ENCODE data around the gene SLC25A41.

The SLC25A41 gene

GRCh38 chr19:6433663-6434062 lies at the start of gene SLC25A41:
Gene SLC25A41 (minus strand): TSS chr19:6433763. CDS start chr19:6433693, 70 bp downstream.
- DNase-seq (ENCODE audit: low read depth) = no peak

GRCh38 chr19:6483235-6483634 lies 49.7 kb upstream of the SLC25A41 start:
- DNase-seq (ENCODE audit: low read depth) = no peak

- no peak for DNase-seq (ENCODE audit: low read depth)
These were observed 48.8 kb upstream of the SLC25A41 start for GRCh38 chr19:6482343-6482686.

- DNase-seq (ENCODE audit: low read depth) = no peak
These were observed 48.2 kb upstream of the SLC25A41 start, which contains the start of gene DENND1C for GRCh38 chr19:6481541-6482342. Gene DENND1C (minus strand): TSS chr19:6481787. CDS start chr19:6481695, 92 bp downstream.

- no peak for DNase-seq (ENCODE audit: low read depth)
These were observed 47.4 kb upstream of the SLC25A41 start for GRCh38 chr19:6480848-6481415.

GRCh38 chr19:6479836-6480398 lies 46.4 kb upstream of the SLC25A41 start:
- DNase-seq (ENCODE audit: low read depth) = no peak

- DNase-seq (ENCODE audit: low read depth) = no peak
These were observed 45.3 kb upstream of the SLC25A41 start for GRCh38 chr19:6478815-6479214.

- DNase-seq (ENCODE audit: low read depth) = no peak
These were observed 43.4 kb upstream of the SLC25A41 start for GRCh38 chr19:6476896-6477431.

GRCh38 chr19:6476155-6476895 lies 42.8 kb upstream of the SLC25A41 start:
- DNase-seq (ENCODE audit: low read depth) = no peak

GRCh38 chr19:6475321-6476108 lies 42.0 kb upstream of the SLC25A41 start:
- no peak for DNase-seq (ENCODE audit: low read depth)

- no peak for DNase-seq (ENCODE audit: low read depth)
These were observed 40.1 kb upstream of the SLC25A41 start for GRCh38 chr19:6473647-6474046.

- no peak for DNase-seq (ENCODE audit: low read depth)
These were observed 39.1 kb upstream of the SLC25A41 start for GRCh38 chr19:6472713-6473112.

GRCh38 chr19:6471076-6471475 lies 37.5 kb upstream of the SLC25A41 start:
- DNase-seq (ENCODE audit: low read depth) = no peak

- DNase-seq (ENCODE audit: low read depth) = no peak
These were observed 36.6 kb upstream of the SLC25A41 start for GRCh38 chr19:6470173-6470572.

GRCh38 chr19:6467384-6467783 lies 33.8 kb upstream of the SLC25A41 start:
- no peak for DNase-seq (ENCODE audit: low read depth)

GRCh38 chr19:6466526-6467248 lies 33.1 kb upstream of the SLC25A41 start:
- DNase-seq (ENCODE audit: low read depth) = no peak

- DNase-seq (ENCODE audit: low read depth) = no peak
These were observed 32.1 kb upstream of the SLC25A41 start for GRCh38 chr19:6465663-6466062.

- no peak for DNase-seq (ENCODE audit: low read depth)
These were observed 31.4 kb upstream of the SLC25A41 start for GRCh38 chr19:6465006-6465405.

GRCh38 chr19:6464070-6464873 lies 30.7 kb upstream of the SLC25A41 start, which contains the start of gene CRB3:
Gene CRB3 (plus strand): TSS chr19:6464271. CDS start chr19:6464702, 431 bp downstream.
- no peak for DNase-seq (ENCODE audit: low read depth)
